HAP-1 (cell line): ENCODE data around the gene RNF130.
A peak's percentile ranks its signal among the peaks of the same experiment; 100 is the strongest.

ENCODE experiments used
- DNase-seq, 2 experiments: peaks; one replicate each; pipeline ENCODE4 v3.0.0-alpha.2; 2016 to 2020; ENCODE audit warnings: low spot score in 2 of 2
- H3K27me3 ChIP-seq: fragments of 250-450 bp; sonication (Bioruptor Pico); 2 replicates; pipeline ENCODE4 v1.5.1; 2020; ENCODE audit warnings: low read depth, mild to moderate bottlenecking, moderate library complexity
- H3K36me3 ChIP-seq: fragments of 250-450 bp; sonication (Bioruptor Pico); replicated peaks from 2 replicates; pipeline ENCODE4 v1.5.1; 2020; ENCODE audit warnings: mild to moderate bottlenecking
- H3K4me1 ChIP-seq: fragments of 250-450 bp; sonication (Bioruptor Pico); 2 replicates; pipeline ENCODE4 v1.5.1; 2020; ENCODE audit warnings: mild to moderate bottlenecking
- H3K4me3 ChIP-seq: fragments of 250-450 bp; sonication (Bioruptor Pico); 2 replicates; pipeline ENCODE4 v1.5.1; 2020; ENCODE audit warnings: mild to moderate bottlenecking, moderate library complexity
- H3K9me3 ChIP-seq: fragments of 250-450 bp; sonication (Bioruptor Pico); 2 replicates; pipeline ENCODE4 v1.5.1; 2020; ENCODE audit warnings: mild to moderate bottlenecking, moderate library complexity
- in situ Hi-C: fragments of 300-500 bp; cut with MboI; formaldehyde crosslinking; loops from 3 replicates; pipeline ENCODE4 v1.14.3; 2020; ENCODE audit warnings: low sequenced_read_pairs, inconsistent platforms, mixed read lengths

Gene RNF130

GRCh38 chr5:180084638-180085561, 13.3 kb upstream of the RNF130 start:
- in situ Hi-C loops: no loop called here
- Histone ChIP-seq H3K9me3 (no peaks in the 10 kb centered on the region), H3K27me3 (no peaks in the 10 kb centered on the region), H3K36me3 (no peaks in the 10 kb centered on the region), H3K4me3 (no peak overlapping the region), H3K4me1 (peaks cover 50% of the 10 kb centered on the region)
- peak in 1 of 2 experiments; percentile 65 for DNase-seq

GRCh38 chr5:180083529-180084060, 12.0 kb upstream of the RNF130 start:
- in situ Hi-C loops: no loop called here
- H3K4me3 ChIP-seq: no peak overlapping the region
- H3K4me1 ChIP-seq: peaks cover 48% of the 10 kb centered on the region

GRCh38 chr5:180082633-180083420, 11.3 kb upstream of the RNF130 start:
- in situ Hi-C loops: no loop called here
- Histone ChIP-seq H3K36me3 (no peaks in the 10 kb centered on the region), H3K27me3 (no peaks in the 10 kb centered on the region), H3K4me3 (peak overlapping the region; percentile 1; the same call in 1 of the 2 replicates), H3K4me1 (peaks cover 48% of the 10 kb centered on the region), H3K9me3 (no peaks in the 10 kb centered on the region)
- DNase-seq: peak; percentile 88 to 98

More at GRCh38 chr5:180083529-180084060, 12.0 kb upstream of the RNF130 start:
- Histone ChIP-seq H3K27me3 (no peaks in the 10 kb centered on the region), H3K9me3 (no peaks in the 10 kb centered on the region), H3K36me3 (no peaks in the 10 kb centered on the region)
- no peak for DNase-seq

- no peaks in the 10 kb centered on the region for H3K27me3 ChIP-seq
- in situ Hi-C loops: no loop called here
- no peak overlapping the region for H3K4me3 ChIP-seq
- peaks cover 47% of the 10 kb centered on the region for H3K4me1 ChIP-seq
- H3K36me3 ChIP-seq: no peaks in the 10 kb centered on the region
- no peak for DNase-seq
- no peaks in the 10 kb centered on the region for H3K9me3 ChIP-seq
Observed at GRCh38 chr5:180081481-180081880, 9.9 kb upstream of the RNF130 start.

- H3K4me1 ChIP-seq: peaks cover 39% of the 10 kb centered on the region
- no peaks in the 10 kb centered on the region for H3K9me3 ChIP-seq
- H3K27me3 ChIP-seq: no peaks in the 10 kb centered on the region
- no peaks in the 10 kb centered on the region for H3K36me3 ChIP-seq
- in situ Hi-C loops: no loop called here
- no peak for DNase-seq
- no peak overlapping the region for H3K4me3 ChIP-seq
Observed at GRCh38 chr5:180080486-180081280, 9.1 kb upstream of the RNF130 start.

- H3K9me3 ChIP-seq: no peaks in the 10 kb centered on the region
- peaks cover 31% of the 10 kb centered on the region for H3K4me1 ChIP-seq
- no peak overlapping the region for H3K4me3 ChIP-seq
- no peaks in the 10 kb centered on the region for H3K27me3 ChIP-seq
- no peak for DNase-seq
- no peaks in the 10 kb centered on the region for H3K36me3 ChIP-seq
- in situ Hi-C loops: no loop called here
Observed at GRCh38 chr5:180079702-180080466, 8.3 kb upstream of the RNF130 start.

- H3K27me3 ChIP-seq: no peaks in the 10 kb centered on the region
- H3K4me1 ChIP-seq: peaks cover 15% of the 10 kb centered on the region
- in situ Hi-C loops: no loop called here
- DNase-seq: no peak
- no peak overlapping the region for H3K4me3 ChIP-seq
- no peaks in the 10 kb centered on the region for H3K36me3 ChIP-seq
- H3K9me3 ChIP-seq: no peaks in the 10 kb centered on the region
Observed at GRCh38 chr5:180078348-180078747, 6.8 kb upstream of the RNF130 start.

- Histone ChIP-seq H3K9me3 (peaks cover under 1% of the 10 kb centered on the region), H3K27me3 (no peaks in the 10 kb centered on the region), H3K4me3 (no peak overlapping the region), H3K4me1 (peaks cover 13% of the 10 kb centered on the region), H3K36me3 (no peaks in the 10 kb centered on the region)
- in situ Hi-C loops: no loop called here
- no peak for DNase-seq
Observed at GRCh38 chr5:180077594-180078284, 6.2 kb upstream of the RNF130 start.

- in situ Hi-C loops: no loop called here
- no peak overlapping the region for H3K4me3 ChIP-seq
- no peaks in the 10 kb centered on the region for H3K36me3 ChIP-seq
- H3K9me3 ChIP-seq: peaks cover 6% of the 10 kb centered on the region
- no peaks in the 10 kb centered on the region for H3K4me1 ChIP-seq
- H3K27me3 ChIP-seq: no peaks in the 10 kb centered on the region
- no peak for DNase-seq
Observed at GRCh38 chr5:180075703-180076102, 4.1 kb upstream of the RNF130 start.

GRCh38 chr5:180074462-180074861, 2.9 kb upstream of the RNF130 start:
- Histone ChIP-seq H3K9me3 (peaks cover 6% of the 10 kb centered on the region), H3K4me1 (peaks cover under 1% of the 10 kb centered on the region; the same call in 1 of the 2 replicates), H3K36me3 (no peaks in the 10 kb centered on the region), H3K4me3 (no peak overlapping the region), H3K27me3 (no peaks in the 10 kb centered on the region)
- in situ Hi-C loops: no loop called here
- no peak for DNase-seq

- Histone ChIP-seq H3K4me1 (peaks cover 18% of the 10 kb centered on the region), H3K9me3 (peaks cover 6% of the 10 kb centered on the region), H3K36me3 (no peaks in the 10 kb centered on the region), H3K27me3 (no peaks in the 10 kb centered on the region), H3K4me3 (no peak overlapping the region)
- DNase-seq: no peak
- in situ Hi-C loops: no loop called here
Observed at GRCh38 chr5:180072556-180072955, 997 bp upstream of the RNF130 start.

- Histone ChIP-seq H3K27me3 (no peaks in the 10 kb centered on the region), H3K4me3 (no peak overlapping the region), H3K9me3 (peaks cover 6% of the 10 kb centered on the region), H3K4me1 (peaks cover 21% of the 10 kb centered on the region), H3K36me3 (no peaks in the 10 kb centered on the region)
- DNase-seq: no peak
- in situ Hi-C loops: no loop called here
Observed at GRCh38 chr5:180072256-180072548, 643 bp upstream of the RNF130 start.
